Measurements from ENCODE around the gene MYO3B. TPM values are rescaled to one million over a fixed set of nuclear protein-coding genes. Genes with fewer than 3 reads are reported as not detected.
A peak's percentile ranks its signal among the peaks of the same experiment; 100 is the strongest.

Gene MYO3B
- total and polyA plus RNA-seq, 2 experiments from 2014 or later, result 0.11 TPM; not detected in 1

- no peak overlapping the region for H2AFZ ChIP-seq
- no peaks in the 10 kb centered on the region for H3K79me2 ChIP-seq (ENCODE audit: insufficient read depth)
- H3K27me3 ChIP-seq (replicated peaks; ENCODE audit: insufficient read depth), result no peaks in the 10 kb centered on the region
- in situ Hi-C loops (cut with MboI), result no loop called here
- no peaks in the 10 kb centered on the region for H4K20me1 ChIP-seq (ENCODE audit: insufficient read depth)
- 82 to 88% methylated on average over 4 of the region's 4 CpGs for WGBS, 2 experiments (ENCODE audit: low coverage in 1 of 2, low lambda C conversion rate in 2 of 2, missing lambda C conversion rate in 2 of 2)
- no peaks in the 10 kb centered on the region for H3K4me1 ChIP-seq (ENCODE audit: insufficient read depth)
- TF ChIP-seq EZH2phosphoT487 (IDR thresholded peaks at IDR 0.05; ENCODE audit: insufficient read depth, low read depth), result no peak
- H3K27ac ChIP-seq, result no peak overlapping the region
- DNase-seq, result no peak
- no peak overlapping the region for H3K4me3 ChIP-seq
- no peaks in the 10 kb centered on the region for H3K9me2 ChIP-seq (ENCODE audit: insufficient read depth)
- H3K36me3 ChIP-seq (ENCODE audit: low read depth), result no peaks in the 10 kb centered on the region
- no peak overlapping the region for H3K4me2 ChIP-seq (ENCODE audit: unreplicated experiment)
- no peak overlapping the region for H3K9ac ChIP-seq
- H3K9me3 ChIP-seq (ENCODE audit: low read depth), result no peaks in the 10 kb centered on the region
- H3F3A ChIP-seq (ENCODE audit: insufficient read depth), result no peaks in the 10 kb centered on the region
These were observed 50.0 kb downstream of the MYO3B start for GRCh38 chr2:170227951-170228350.

- Histone ChIP-seq H4K20me1 (ENCODE audit: insufficient read depth) (no peaks in the 10 kb centered on the region), H3K9me3 (ENCODE audit: low read depth) (no peaks in the 10 kb centered on the region), H3K36me3 (ENCODE audit: low read depth) (no peaks in the 10 kb centered on the region), H3K27me3 (replicated peaks; ENCODE audit: insufficient read depth) (no peaks in the 10 kb centered on the region), H3K9ac (no peak overlapping the region), H3K4me1 (ENCODE audit: insufficient read depth) (no peaks in the 10 kb centered on the region), H3F3A (ENCODE audit: insufficient read depth) (no peaks in the 10 kb centered on the region), H3K4me2 (ENCODE audit: unreplicated experiment) (no peak overlapping the region), H3K79me2 (ENCODE audit: insufficient read depth) (no peaks in the 10 kb centered on the region), H3K27ac (no peak overlapping the region), H3K4me3 (no peak overlapping the region), H3K9me2 (ENCODE audit: insufficient read depth) (no peaks in the 10 kb centered on the region), H2AFZ (no peak overlapping the region)
- no peak for DNase-seq
- 43 to 44% methylated on average over 3 of the region's 3 CpGs for WGBS, 2 experiments (ENCODE audit: low coverage in 1 of 2, low lambda C conversion rate in 2 of 2, missing lambda C conversion rate in 2 of 2)
- in situ Hi-C loops (cut with MboI), result no loop called here
- TF ChIP-seq EZH2 (IDR thresholded peaks at IDR 0.05; ENCODE audit: insufficient read depth, poor library complexity, severe bottlenecking), result no peak
- TF ChIP-seq EZH2phosphoT487 (IDR thresholded peaks at IDR 0.05; ENCODE audit: insufficient read depth, low read depth), result no peak
These were observed 50.5 kb downstream of the MYO3B start for GRCh38 chr2:170228429-170228828.

DNA sequence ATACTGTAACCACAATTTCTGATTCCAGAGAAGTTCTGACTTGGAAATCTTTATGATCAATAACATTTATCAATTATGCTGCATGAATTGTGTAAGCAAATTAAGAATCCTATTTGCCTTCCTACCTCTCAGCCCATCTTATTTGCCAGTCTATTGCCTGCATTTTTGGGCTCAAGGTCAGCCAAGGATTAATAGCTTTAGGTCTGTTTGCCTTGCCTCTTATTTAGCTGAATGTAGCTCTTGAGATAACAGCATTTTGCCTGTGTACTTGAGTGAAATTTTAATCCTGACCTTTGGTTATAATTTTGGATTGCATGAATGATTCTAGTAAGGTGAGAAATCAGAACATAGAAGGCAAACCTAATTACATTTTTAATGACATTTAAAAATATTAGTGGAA, 51.2 kb downstream of the MYO3B start:
- Histone ChIP-seq H3K27me3 (replicated peaks; ENCODE audit: insufficient read depth) (no peaks in the 10 kb centered on the region), H3K36me3 (ENCODE audit: low read depth) (no peaks in the 10 kb centered on the region), H3K9ac (no peak overlapping the region), H3K27ac (no peak overlapping the region), H3K9me3 (ENCODE audit: low read depth) (no peaks in the 10 kb centered on the region), H3K4me2 (ENCODE audit: unreplicated experiment) (no peak overlapping the region), H2AFZ (no peak overlapping the region), H4K20me1 (ENCODE audit: insufficient read depth) (no peaks in the 10 kb centered on the region), H3K4me3 (no peak overlapping the region), H3K79me2 (ENCODE audit: insufficient read depth) (no peaks in the 10 kb centered on the region), H3K9me2 (ENCODE audit: insufficient read depth) (no peaks in the 10 kb centered on the region), H3F3A (ENCODE audit: insufficient read depth) (no peaks in the 10 kb centered on the region), H3K4me1 (ENCODE audit: insufficient read depth) (no peaks in the 10 kb centered on the region)
- DNase-seq, result no peak
- in situ Hi-C loops (cut with MboI), result no loop called here
- no peak for TF ChIP-seq EZH2phosphoT487 (IDR thresholded peaks at IDR 0.05; ENCODE audit: insufficient read depth, low read depth)

- Histone ChIP-seq H3K27me3 (replicated peaks; ENCODE audit: insufficient read depth) (no peaks in the 10 kb centered on the region), H3F3A (ENCODE audit: insufficient read depth) (no peaks in the 10 kb centered on the region), H3K36me3 (ENCODE audit: low read depth) (no peaks in the 10 kb centered on the region), H3K4me1 (ENCODE audit: insufficient read depth) (no peaks in the 10 kb centered on the region), H2AFZ (no peak overlapping the region), H3K27ac (no peak overlapping the region), H3K9ac (no peak overlapping the region), H3K79me2 (ENCODE audit: insufficient read depth) (no peaks in the 10 kb centered on the region), H3K4me3 (no peak overlapping the region), H3K9me3 (ENCODE audit: low read depth) (no peaks in the 10 kb centered on the region), H4K20me1 (ENCODE audit: insufficient read depth) (no peaks in the 10 kb centered on the region), H3K4me2 (ENCODE audit: unreplicated experiment) (no peak overlapping the region), H3K9me2 (ENCODE audit: insufficient read depth) (no peaks in the 10 kb centered on the region)
- DNase-seq, result no peak
- in situ Hi-C loops (cut with MboI), result no loop called here
- TF ChIP-seq EZH2 (IDR thresholded peaks at IDR 0.05; ENCODE audit: insufficient read depth, poor library complexity, severe bottlenecking), result no peak
- no peak for TF ChIP-seq EZH2phosphoT487 (IDR thresholded peaks at IDR 0.05; ENCODE audit: insufficient read depth, low read depth)
- WGBS, 2 experiments (ENCODE audit: low coverage in 1 of 2, low lambda C conversion rate in 2 of 2, missing lambda C conversion rate in 2 of 2), result 86 to 92% methylated on average over 2 of the region's 2 CpGs
These were observed 51.8 kb downstream of the MYO3B start for GRCh38 chr2:170229744-170230143.

DNA sequence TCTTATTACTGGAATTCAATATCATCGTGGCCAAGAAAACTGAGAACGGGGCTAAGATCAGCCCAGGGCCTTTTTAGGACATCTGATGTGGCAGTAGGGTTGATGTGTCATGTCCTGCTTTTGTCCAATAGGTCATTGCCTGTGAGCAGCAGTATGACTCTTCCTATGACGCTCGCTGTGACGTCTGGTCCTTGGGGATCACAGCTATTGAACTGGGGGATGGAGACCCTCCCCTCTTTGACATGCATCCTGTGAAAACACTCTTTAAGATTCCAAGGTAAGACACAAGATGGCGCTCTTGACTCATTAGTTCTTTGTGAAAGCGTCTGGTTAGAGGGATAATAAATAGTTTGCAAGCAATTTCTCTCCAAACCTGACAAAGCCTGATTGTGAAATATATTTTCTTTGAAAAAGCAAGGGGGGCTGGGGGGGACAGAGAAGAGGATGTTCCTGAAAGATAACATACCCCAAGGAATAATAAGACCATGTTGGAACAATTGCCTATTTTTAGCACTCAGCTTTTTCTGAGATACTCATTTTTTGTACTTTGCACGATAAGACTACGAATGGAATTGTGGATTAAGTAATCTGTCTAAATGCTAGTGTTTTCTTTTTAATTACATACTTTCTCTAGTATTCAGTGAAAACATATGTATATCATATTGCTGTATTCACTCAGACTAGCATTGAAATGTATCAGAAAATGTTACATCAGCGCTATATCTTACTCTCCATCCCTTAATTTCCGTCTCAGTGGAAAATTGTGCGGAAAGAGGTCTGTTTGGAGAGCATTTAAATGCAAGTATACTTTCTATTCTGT, 58.1 kb downstream of the MYO3B start:
- in situ Hi-C loops (cut with MboI), result no loop called here
- no peaks in the 10 kb centered on the region for H4K20me1 ChIP-seq (ENCODE audit: insufficient read depth)
- no peaks in the 10 kb centered on the region for H3K9me3 ChIP-seq (ENCODE audit: low read depth)
- no peaks in the 10 kb centered on the region for H3K9me2 ChIP-seq (ENCODE audit: insufficient read depth)
- H3F3A ChIP-seq (ENCODE audit: insufficient read depth), result no peaks in the 10 kb centered on the region
- no peak overlapping the region for H3K4me2 ChIP-seq (ENCODE audit: unreplicated experiment)
- no peak overlapping the region for H3K9ac ChIP-seq
- no peaks in the 10 kb centered on the region for H3K36me3 ChIP-seq (ENCODE audit: low read depth)
- TF ChIP-seq EZH2phosphoT487 (IDR thresholded peaks at IDR 0.05; ENCODE audit: insufficient read depth, low read depth) (no peak), EZH2 (IDR thresholded peaks at IDR 0.05; ENCODE audit: insufficient read depth, poor library complexity, severe bottlenecking) (no peak)
- H3K4me1 ChIP-seq (ENCODE audit: insufficient read depth), result no peaks in the 10 kb centered on the region
- peaks cover 8% of the 10 kb centered on the region; the same call in 1 of the 2 replicates for H3K27me3 ChIP-seq (replicated peaks; ENCODE audit: insufficient read depth)
- no peaks in the 10 kb centered on the region for H3K79me2 ChIP-seq (ENCODE audit: insufficient read depth)
- WGBS, 2 experiments (ENCODE audit: low coverage in 1 of 2, low lambda C conversion rate in 2 of 2, missing lambda C conversion rate in 2 of 2), result 34 to 37% methylated on average over 12 of the region's 12 CpGs
- no peak overlapping the region for H3K4me3 ChIP-seq
- peak; percentile 52 for DNase-seq
- H3K27ac ChIP-seq, result no peak overlapping the region
- no peak overlapping the region for H2AFZ ChIP-seq

Measured in GM23248 (cell line).